Middle frontal gyrus (tissue), 1 donor: ENCODE data around the gene KIFC3.
A peak's percentile ranks its signal among the peaks of the same experiment; 100 is the strongest.
"Not testable (repeated sequence)": the region's sequence is repeated elsewhere in the genome, so short reads cannot be mapped to it uniquely, and the experiment has no call there.

Source experiments
- DNase-seq: peaks from one replicate; pipeline ENCODE4 v3.0.0-alpha.2; 2015; ENCODE audit warnings: low spot score; ENCODE audit errors: extremely low spot score

KIFC3 gene

GRCh38 chr16:57741660-57742191, 60.6 kb downstream of the KIFC3 start:
- DNase-seq: no peak

- no peak for DNase-seq
Observed at GRCh38 chr16:57740423-57741071, 61.7 kb downstream of the KIFC3 start.

GRCh38 chr16:57739756-57740422, 62.4 kb downstream of the KIFC3 start:
- DNase-seq: no peak

GRCh38 chr16:57738844-57739243, 63.4 kb downstream of the KIFC3 start:
- DNase-seq: no peak

GRCh38 chr16:57736419-57737351, 65.6 kb downstream of the KIFC3 start:
- no peak for DNase-seq

GRCh38 chr16:57735755-57736418, 66.4 kb downstream of the KIFC3 start, which contains the start of gene KATNB1:
TSS of gene KATNB1 (plus strand) at chr16:57735770. CDS start at chr16:57737244, 1,474 bp downstream.
- DNase-seq: no peak

- peak; percentile 100 for DNase-seq
Observed at GRCh38 chr16:57734925-57735754, 67.2 kb downstream of the KIFC3 start.

- DNase-seq: no peak
Observed at GRCh38 chr16:57734308-57734924, 67.9 kb downstream of the KIFC3 start.

GRCh38 chr16:57732714-57733113, 69.6 kb downstream of the KIFC3 start:
- no peak for DNase-seq

- no peak for DNase-seq
Observed at GRCh38 chr16:57732037-57732436, 70.3 kb downstream of the KIFC3 start.

GRCh38 chr16:57730771-57731730, 71.2 kb downstream of the KIFC3 start:
- no peak for DNase-seq

- not testable (repeated sequence) for DNase-seq
Observed at GRCh38 chr16:57729852-57730251, 72.4 kb downstream of the KIFC3 start.

GRCh38 chr16:57729182-57729484, 73.2 kb downstream of the KIFC3 start:
- DNase-seq: no peak

GRCh38 chr16:57728336-57729181, 73.7 kb downstream of the KIFC3 start:
- no peak for DNase-seq

- no peak for DNase-seq
Observed at GRCh38 chr16:57727610-57728009, 74.7 kb downstream of the KIFC3 start.

GRCh38 chr16:57726433-57726947, 75.8 kb downstream of the KIFC3 start:
- no peak for DNase-seq

GRCh38 chr16:57725976-57726375, 76.3 kb downstream of the KIFC3 start:
- no peak for DNase-seq

GRCh38 chr16:57725554-57725953, 76.7 kb downstream of the KIFC3 start:
- no peak for DNase-seq
